DLD1 (cell line): Measurements from ENCODE around the gene TMEM63B.
"Not testable (repeated sequence)": the region's sequence is repeated elsewhere in the genome, so short reads cannot be mapped to it uniquely, and the experiment has no call there.

Source experiments
- in situ Hi-C: cut with HindIII; loops from 2 replicates; pipeline ENCODE4 v1.10.0; 2017; ENCODE audit warnings: low sequenced_read_pairs

Gene TMEM63B

GRCh38 chr6:44127186-44128019, at the start of gene TMEM63B, which contains the start of gene MRPL14:
Gene TMEM63B, plus strand, starts transcription at chr6:44127554. Its CDS starts 7,031 bp downstream, at chr6:44134585.
Gene MRPL14, minus strand, starts transcription at chr6:44127452. Its CDS starts 10,841 bp downstream, at chr6:44116611.
- in situ Hi-C loops: no loop called here

- in situ Hi-C loops: no loop called here
These were observed 49.0 kb upstream of the TMEM63B start for GRCh38 chr6:44078219-44078826.

GRCh38 chr6:44078827-44079671, 48.3 kb upstream of the TMEM63B start:
- in situ Hi-C loops: no loop called here

GRCh38 chr6:44079672-44080071, 47.7 kb upstream of the TMEM63B start:
- in situ Hi-C loops: no loop called here

GRCh38 chr6:44080561-44081521, 46.5 kb upstream of the TMEM63B start:
- in situ Hi-C loops: no loop called here

- in situ Hi-C loops: no loop called here
These were observed 45.6 kb upstream of the TMEM63B start for GRCh38 chr6:44081753-44082152.

GRCh38 chr6:44082872-44083321, 44.5 kb upstream of the TMEM63B start:
- in situ Hi-C loops: no loop called here

- in situ Hi-C loops: no loop called here
These were observed 42.9 kb upstream of the TMEM63B start for GRCh38 chr6:44084231-44085014.

- in situ Hi-C loops: no loop called here
These were observed 42.1 kb upstream of the TMEM63B start for GRCh38 chr6:44085219-44085618.

GRCh38 chr6:44086931-44087574, 40.3 kb upstream of the TMEM63B start:
- in situ Hi-C loops: no loop called here

GRCh38 chr6:44087623-44088022, 39.7 kb upstream of the TMEM63B start:
- in situ Hi-C loops: no loop called here

GRCh38 chr6:44088827-44089590, 38.3 kb upstream of the TMEM63B start:
- in situ Hi-C loops: no loop called here

GRCh38 chr6:44090465-44090864, 36.9 kb upstream of the TMEM63B start:
- in situ Hi-C loops: no loop called here

GRCh38 chr6:44091356-44091755, 36.0 kb upstream of the TMEM63B start:
- in situ Hi-C loops: not testable (repeated sequence)

- in situ Hi-C loops: no loop called here
These were observed 35.1 kb upstream of the TMEM63B start for GRCh38 chr6:44091981-44092884.

GRCh38 chr6:44093066-44093465, 34.3 kb upstream of the TMEM63B start:
- in situ Hi-C loops: no loop called here
